GM18520 (cell line): ENCODE results near the gene DYRK2.

Experiments
- ATAC-seq: cut with Tn5 transposase; IDR thresholded peaks from one replicate; pipeline ENCODE4 v1.9.1; 2021; ENCODE audit not compliant: unreplicated experiment

Gene DYRK2

GRCh38 chr12:67701121-67701520 lies 52.6 kb downstream of the DYRK2 start:
- ATAC-seq = no peak

GRCh38 chr12:67702136-67702535 lies 53.6 kb downstream of the DYRK2 start:
- ATAC-seq = no peak

- no peak for ATAC-seq
Measured at GRCh38 chr12:67704071-67704470, 55.5 kb downstream of the DYRK2 start.

GRCh38 chr12:67705394-67706370 lies 57.1 kb downstream of the DYRK2 start:
- ATAC-seq = no peak

- no peak for ATAC-seq
Measured at GRCh38 chr12:67709367-67709954, 60.9 kb downstream of the DYRK2 start.

- ATAC-seq = peak; percentile 95
Measured at GRCh38 chr12:67710582-67710981, 62.0 kb downstream of the DYRK2 start.

- ATAC-seq = no peak
Measured at GRCh38 chr12:67712011-67712410, 63.5 kb downstream of the DYRK2 start.

- no peak for ATAC-seq
Measured at GRCh38 chr12:67714648-67715047, 66.1 kb downstream of the DYRK2 start.
